ENCODE results near the gene FRG2.
"Not testable (repeated sequence)": the region's sequence is repeated elsewhere in the genome, so short reads cannot be mapped to it uniquely, and the experiment has no call there.

Gene FRG2

GRCh38 chr4:190027156-190027555 is at the start of gene FRG2:
Gene FRG2 (minus strand): TSS chr4:190027256. CDS start chr4:190027204, 52 bp downstream.
- not testable (repeated sequence) for FAIRE-seq

GRCh38 chr4:190068351-190068750 is 41.3 kb upstream of the FRG2 start:
- not testable (repeated sequence) for FAIRE-seq

GRCh38 chr4:190064805-190065204 is 37.7 kb upstream of the FRG2 start:
- not testable (repeated sequence) for FAIRE-seq

- not testable (repeated sequence) for FAIRE-seq
These were observed 37.3 kb upstream of the FRG2 start, which contains the start of gene DBET for GRCh38 chr4:190064342-190064741. Gene DBET (plus strand): TSS chr4:190064502.

- FAIRE-seq: not testable (repeated sequence)
These were observed 31.9 kb upstream of the FRG2 start for GRCh38 chr4:190058997-190059396.

GRCh38 chr4:190049378-190050239 is 22.6 kb upstream of the FRG2 start:
- peak; percentile 11 for FAIRE-seq

GRCh38 chr4:190047627-190048026 is 20.6 kb upstream of the FRG2 start:
- peak; percentile 21 for FAIRE-seq

- not testable (repeated sequence) for FAIRE-seq
These were observed 13.8 kb upstream of the FRG2 start for GRCh38 chr4:190040873-190041272.

- FAIRE-seq: not testable (repeated sequence)
These were observed 10.8 kb upstream of the FRG2 start for GRCh38 chr4:190037704-190038388.

- FAIRE-seq: not testable (repeated sequence)
These were observed 4.2 kb upstream of the FRG2 start for GRCh38 chr4:190031264-190031663.

GRCh38 chr4:190022614-190023281 is 4.3 kb downstream of the FRG2 start:
- not testable (repeated sequence) for FAIRE-seq

GRCh38 chr4:190021973-190022372 is 5.1 kb downstream of the FRG2 start:
- not testable (repeated sequence) for FAIRE-seq

- FAIRE-seq: no peak
These were observed 6.0 kb downstream of the FRG2 start for GRCh38 chr4:190020790-190021717.

- not testable (repeated sequence) for FAIRE-seq
These were observed 7.1 kb downstream of the FRG2 start for GRCh38 chr4:190019859-190020463.

GRCh38 chr4:190019023-190019858 is 7.8 kb downstream of the FRG2 start:
- FAIRE-seq: no peak

- FAIRE-seq: no peak
These were observed 8.7 kb downstream of the FRG2 start for GRCh38 chr4:190018201-190018920.

GRCh38 chr4:190017357-190018200 is 9.5 kb downstream of the FRG2 start:
- no peak for FAIRE-seq

- FAIRE-seq: no peak
These were observed 10.4 kb downstream of the FRG2 start for GRCh38 chr4:190016369-190017289.

All from A204.1 (cell line).